HFF-Myc (cell line): ENCODE results near the gene PACRG.

ENCODE experiments used
- DNase-seq: peaks from one replicate; pipeline ENCODE4 v3.0.0-alpha.2; 2011; ENCODE audit warnings: low read depth; ENCODE audit errors: extremely low read depth
- H3K4me3 ChIP-seq: replicated peaks from 2 replicates; pipeline ENCODE4 v1.5.1; 2011; ENCODE audit warnings: low read depth, mild to moderate bottlenecking, control low read depth, low read length
- TF ChIP-seq, protein P1 (sequence below): IDR thresholded peaks from 2 replicates; pipeline ENCODE4 v1.5.1; 2012; ENCODE audit warnings: mild to moderate bottlenecking, low read depth, low read length, control low read depth; ENCODE audit errors: missing control alignments

Gene PACRG

DNA sequence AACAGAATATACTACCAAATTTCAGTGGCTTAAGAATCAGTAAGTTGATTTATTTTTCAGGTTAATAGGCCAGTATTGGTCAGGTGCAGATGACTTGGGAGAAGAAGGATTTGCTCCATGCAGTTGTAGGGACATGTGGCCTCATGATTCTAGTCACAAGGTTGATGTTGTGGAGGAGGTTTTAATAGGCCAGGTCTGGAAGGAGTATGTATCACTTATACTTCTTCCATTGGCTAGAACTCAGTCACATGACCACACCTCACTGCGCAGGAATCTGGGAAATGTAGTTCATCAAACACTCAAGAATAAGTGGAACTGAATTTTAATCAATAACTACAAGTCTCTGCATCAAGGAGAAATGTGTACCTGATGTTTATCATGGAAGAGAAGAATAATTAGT, 405.2 kb downstream of the PACRG start:
- no peak overlapping the region for H3K4me3 ChIP-seq
- no peak for DNase-seq
- TF ChIP-seq, protein P1, sequence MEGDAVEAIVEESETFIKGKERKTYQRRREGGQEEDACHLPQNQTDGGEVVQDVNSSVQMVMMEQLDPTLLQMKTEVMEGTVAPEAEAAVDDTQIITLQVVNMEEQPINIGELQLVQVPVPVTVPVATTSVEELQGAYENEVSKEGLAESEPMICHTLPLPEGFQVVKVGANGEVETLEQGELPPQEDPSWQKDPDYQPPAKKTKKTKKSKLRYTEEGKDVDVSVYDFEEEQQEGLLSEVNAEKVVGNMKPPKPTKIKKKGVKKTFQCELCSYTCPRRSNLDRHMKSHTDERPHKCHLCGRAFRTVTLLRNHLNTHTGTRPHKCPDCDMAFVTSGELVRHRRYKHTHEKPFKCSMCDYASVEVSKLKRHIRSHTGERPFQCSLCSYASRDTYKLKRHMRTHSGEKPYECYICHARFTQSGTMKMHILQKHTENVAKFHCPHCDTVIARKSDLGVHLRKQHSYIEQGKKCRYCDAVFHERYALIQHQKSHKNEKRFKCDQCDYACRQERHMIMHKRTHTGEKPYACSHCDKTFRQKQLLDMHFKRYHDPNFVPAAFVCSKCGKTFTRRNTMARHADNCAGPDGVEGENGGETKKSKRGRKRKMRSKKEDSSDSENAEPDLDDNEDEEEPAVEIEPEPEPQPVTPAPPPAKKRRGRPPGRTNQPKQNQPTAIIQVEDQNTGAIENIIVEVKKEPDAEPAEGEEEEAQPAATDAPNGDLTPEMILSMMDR = no peak

DNA sequence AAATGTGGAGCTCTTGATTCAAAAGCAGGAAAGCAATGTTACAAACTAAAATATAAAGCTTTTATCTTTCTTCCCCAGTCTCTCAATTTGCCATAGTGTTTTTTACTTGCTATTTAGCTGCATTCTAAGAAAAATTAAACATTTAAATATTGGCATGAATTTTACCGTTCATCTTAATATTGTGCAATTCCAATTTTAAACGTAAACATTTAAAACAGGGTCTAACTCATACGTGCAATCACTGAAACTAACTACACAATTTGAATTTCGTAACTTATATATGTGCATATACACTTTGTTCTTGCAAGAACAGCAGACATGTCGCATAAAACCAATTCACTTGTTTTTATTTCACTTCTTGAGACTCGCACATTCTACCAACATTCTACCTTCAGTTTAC, 405.9 kb downstream of the PACRG start:
- TF ChIP-seq, protein P1 = no peak
- H3K4me3 ChIP-seq = no peak overlapping the region
- no peak for DNase-seq

DNA sequence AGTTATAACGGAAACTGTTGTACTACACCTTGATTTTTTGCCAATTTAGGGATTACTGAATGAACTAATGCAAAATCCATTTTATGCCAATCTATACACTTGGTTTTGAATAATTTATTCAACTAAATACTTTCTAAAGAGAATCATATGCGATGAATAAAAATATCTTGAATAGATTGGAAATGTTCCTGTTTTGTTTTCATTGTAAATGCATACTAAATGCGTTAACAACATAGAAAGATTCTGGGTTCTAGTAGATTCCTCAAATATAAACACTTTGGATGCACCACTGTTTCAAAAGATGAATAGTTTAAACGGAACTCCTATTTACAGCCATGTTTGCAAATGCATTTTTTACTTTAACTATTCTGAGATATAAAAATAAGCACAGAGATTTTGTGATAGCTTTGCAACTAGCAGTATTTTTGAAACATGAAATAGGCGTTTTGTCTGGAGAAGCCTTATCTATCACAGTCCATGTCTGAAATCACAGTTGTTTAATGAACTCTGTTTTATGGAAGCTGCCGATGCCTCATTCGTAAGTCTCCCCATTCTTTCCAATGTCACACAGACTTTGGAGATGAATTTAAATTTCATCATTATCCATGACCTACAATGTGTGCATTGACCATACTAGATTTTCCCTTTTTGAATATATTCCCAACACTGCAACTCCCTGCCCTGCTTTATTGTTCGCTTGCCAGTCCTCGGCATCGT, 409.1 kb downstream of the PACRG start:
- no peak for DNase-seq
- TF ChIP-seq, protein P1 = no peak
- no peak overlapping the region for H3K4me3 ChIP-seq

DNA sequence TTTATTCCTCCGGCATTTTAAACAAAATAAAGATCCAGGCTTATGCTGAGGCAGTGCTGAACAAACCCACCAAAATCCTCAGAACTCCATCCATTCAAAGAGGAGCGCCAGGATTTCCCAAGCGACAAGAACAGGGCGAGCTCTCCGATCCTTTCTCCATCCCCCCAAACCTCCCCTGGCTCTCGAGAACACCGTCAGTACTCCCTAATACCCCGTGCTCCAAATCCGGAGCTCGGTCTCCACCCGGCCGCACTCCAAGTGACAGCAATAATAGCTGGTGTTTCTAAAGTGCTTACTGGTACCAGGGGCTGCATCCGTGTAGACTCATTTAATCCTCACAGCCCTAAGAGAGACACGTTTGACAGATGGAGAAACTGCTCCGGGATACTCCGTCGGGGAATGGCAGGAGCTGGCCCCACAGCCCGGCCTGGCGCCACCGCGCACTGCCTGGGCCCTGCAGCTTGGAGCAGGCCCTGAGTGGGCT, 409.7 kb downstream of the PACRG start:
- no peak for DNase-seq
- no peak overlapping the region for H3K4me3 ChIP-seq
- TF ChIP-seq, protein P1 = no peak

DNA sequence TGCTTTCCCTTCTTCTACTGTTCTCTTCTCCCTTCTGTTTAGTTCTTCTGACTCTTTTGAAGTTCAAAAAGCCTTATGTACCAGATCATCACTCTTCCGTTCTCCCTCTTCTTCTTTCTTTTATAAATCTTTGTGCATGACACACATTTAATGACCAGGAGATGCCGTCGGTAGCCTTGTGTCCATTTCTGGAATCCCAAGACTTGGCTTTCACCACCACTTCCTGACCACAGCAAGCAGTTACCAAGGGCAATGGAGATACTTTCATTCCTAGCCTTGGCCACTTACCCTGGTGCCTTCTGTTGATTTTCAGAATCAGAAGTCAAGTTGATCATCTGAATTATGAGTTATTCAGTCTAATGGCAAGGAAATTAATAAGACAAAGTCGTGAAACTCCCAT, 418.3 kb downstream of the PACRG start:
- DNase-seq = no peak
- TF ChIP-seq, protein P1 = no peak
- H3K4me3 ChIP-seq = no peak overlapping the region

DNA sequence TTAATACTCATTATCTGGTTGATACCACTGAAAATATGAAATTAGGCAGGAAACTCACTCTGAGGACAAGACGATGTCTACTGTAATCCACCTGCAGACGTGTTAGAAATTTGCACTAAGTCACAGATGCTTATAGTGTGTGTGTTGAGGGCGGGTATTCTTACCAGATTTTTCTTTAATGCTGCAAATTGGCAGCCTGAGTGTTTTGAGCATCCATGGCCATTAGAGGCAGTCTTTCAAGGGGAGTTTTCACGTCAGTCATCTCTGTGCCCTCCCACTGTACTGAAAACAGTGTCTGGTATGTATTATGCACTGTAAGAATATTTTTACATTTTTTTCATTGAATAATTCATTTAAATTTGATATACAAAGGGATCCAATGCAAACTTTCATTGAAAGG, 420.2 kb downstream of the PACRG start:
- no peak for DNase-seq
- TF ChIP-seq, protein P1 = no peak
- H3K4me3 ChIP-seq = no peak overlapping the region
